ENCODE results near the gene SNTN.
A peak's percentile ranks its signal among the peaks of the same experiment; 100 is the strongest.

The SNTN gene

DNA sequence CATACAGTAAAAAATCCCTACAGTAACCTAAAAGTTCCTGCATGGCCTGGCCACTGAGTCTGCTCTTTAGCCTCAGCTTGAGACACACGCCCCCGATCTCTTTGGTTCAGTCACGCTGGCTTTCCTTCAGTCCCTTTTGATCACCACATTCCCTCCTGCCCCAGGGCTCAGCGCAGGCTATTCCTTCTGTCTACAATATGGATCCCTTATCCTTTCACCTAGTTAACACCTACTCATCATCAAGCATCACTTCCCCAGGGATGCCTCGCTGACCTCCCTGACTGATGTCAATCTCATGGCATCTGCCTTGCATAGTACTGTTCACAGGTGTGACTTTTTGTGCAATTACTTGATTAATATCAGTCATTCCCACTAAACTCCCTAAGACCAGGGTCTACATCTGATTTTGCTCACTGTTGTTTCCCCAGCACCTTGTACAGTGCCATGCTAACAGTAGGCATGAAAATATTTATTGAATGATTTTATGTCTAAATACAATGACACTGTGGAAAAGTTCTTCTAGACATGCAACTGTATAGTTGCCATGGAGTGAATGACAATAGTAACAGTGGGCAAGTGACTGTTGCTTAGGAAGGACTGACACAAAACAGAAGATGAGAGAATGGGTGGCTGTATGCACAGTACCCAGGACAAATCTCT, at the start of gene SNTN:
Gene SNTN, plus strand, starts transcription at position 610 of the 660 bp plus-strand sequence. Its CDS starts 13 bp downstream, at position 623.
- DNase-seq = no peak

DNA sequence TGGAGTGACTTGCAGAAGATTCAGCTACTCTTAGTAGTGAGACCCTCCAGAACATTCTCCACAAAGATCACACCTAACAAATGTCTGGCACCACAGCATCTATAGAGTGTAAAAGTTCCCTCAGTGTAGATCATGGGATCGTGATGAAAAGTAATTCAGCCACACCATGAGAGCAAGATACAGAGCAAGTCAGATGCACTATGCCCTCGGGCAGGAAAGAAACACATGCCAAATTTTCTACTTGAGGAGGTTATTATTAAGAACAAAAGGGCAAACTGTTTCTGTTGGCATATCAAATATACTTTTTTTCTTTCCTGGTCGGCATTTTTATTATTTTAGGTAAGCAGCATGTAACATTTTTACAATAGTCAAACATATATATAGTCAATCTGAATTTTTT, 44.8 kb upstream of the SNTN start:
- no peak for DNase-seq

DNA sequence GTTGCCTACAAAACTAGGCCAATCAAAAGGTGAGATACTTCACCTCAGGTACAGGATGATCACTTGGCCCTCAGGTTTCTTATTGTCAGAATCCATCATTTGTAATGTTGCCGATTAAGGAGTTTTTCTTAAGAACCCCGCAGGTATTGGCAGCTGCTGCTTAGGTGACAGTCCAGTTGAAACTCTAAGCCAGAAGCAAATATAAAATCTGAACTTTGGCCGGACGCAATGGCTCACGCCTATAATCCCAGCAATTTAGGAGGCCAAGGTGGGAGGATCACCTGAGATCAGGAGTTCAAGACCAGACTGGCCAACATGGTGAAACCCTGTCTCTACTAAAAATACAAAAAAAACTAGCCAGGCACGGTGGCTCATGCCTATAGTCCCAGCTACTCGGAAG, 43.1 kb upstream of the SNTN start:
- no peak for DNase-seq

DNA sequence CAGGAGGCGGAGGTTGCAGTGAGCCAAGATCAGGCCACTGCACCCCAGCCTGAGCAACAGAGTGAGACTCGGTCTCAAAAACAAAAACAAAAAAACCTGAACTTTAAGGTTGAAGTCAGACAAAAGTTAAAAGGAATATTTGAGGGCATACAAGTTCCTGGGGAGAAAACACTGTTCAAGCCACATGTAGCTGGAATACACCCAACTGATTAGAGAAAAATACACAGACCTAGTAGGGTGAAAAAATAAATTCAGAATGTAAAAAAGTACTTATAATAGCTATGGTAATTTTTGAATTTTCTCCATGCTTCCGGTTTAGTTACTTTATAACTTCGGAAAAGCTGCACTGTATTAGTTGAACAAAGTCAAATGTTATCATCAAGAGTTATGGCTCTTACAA, 42.6 kb upstream of the SNTN start:
- DNase-seq = no peak

DNA sequence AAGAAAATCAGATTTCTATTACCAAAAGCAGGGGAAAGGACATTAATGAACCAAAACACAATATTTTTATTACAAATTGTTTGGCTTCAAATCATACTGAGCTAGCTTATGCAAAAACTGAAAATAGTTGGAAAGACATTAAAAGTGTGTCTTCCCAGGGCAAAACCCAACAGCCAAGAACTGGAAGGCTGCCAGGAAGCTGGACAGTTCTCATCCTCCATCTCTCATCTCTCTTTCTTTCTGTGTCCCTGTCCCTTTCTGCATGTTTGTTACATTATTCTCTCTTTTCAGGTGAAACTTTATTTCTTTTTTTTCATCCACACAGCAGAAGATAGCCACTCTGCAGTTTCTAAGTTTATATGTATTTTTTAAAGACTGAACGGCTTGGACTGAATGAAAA, 41.1 kb upstream of the SNTN start:
- no peak for DNase-seq

DNA sequence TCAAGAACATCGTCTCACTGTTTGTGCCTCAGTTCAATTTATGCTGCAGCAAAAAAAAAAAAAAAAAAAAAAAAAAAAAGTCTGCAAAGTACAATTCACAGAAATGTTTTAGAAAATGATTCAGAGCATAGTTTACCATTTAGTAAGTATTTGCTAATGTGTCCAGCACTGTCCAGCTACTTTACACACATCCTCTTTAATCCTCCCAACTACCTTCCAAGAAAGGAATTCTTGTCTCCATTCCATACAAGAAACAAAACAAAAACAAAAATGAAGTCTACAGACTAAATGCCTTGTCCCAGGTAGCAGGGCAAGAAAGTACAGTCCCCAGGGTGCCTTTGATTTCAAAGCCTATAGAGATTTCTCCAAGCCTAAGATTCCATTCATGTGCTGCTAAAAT, 38.9 kb upstream of the SNTN start:
- DNase-seq = no peak

DNA sequence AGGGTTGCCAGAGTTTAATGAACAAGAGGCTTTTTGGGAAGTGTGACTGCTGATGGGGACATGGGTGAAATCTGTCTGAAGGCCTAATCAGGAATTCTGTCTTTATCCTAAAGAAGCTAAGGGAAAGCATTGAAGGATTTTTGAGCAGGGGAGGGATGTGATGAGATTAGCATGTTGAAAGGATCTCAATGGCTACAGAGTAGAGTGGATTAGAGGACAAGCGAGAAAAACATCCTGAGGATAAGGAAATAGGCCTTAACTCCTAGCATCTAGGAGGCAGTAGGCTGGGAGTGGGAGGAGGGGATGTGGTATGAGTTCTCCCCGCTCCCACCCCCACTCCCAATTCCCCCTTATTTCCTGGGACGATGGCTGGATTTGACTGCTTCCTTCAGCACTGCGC, 35.1 kb upstream of the SNTN start:
- no peak for DNase-seq

DNA sequence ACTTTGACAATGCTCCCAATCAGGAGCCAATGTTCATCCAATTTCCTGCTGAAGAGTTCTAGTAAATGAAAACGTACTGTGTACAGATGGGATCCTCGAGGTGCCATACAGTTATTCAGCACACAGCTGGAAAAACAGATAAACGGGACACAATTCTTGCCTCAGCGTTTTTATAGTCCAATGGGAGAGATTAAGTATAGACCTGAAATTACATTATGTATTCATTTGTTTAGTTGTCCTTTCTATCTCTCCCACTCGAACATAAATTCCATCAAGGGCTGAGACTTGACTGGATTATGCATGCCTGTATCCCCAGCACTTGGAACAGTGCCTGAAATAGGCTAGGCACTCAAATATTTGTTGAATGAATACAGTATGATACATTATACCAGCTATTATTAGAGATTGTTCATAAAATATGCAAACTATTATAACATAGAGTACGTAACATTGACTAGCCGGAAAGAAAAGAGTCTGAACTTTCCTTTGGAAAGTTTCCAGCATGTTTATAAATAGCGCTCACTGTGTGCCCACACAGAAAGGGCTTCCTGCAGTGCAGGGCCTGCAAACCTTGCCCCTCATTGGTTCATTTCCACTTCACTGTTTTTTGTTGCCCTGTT, 27.4 kb upstream of the SNTN start:
- DNase-seq = no peak

DNA sequence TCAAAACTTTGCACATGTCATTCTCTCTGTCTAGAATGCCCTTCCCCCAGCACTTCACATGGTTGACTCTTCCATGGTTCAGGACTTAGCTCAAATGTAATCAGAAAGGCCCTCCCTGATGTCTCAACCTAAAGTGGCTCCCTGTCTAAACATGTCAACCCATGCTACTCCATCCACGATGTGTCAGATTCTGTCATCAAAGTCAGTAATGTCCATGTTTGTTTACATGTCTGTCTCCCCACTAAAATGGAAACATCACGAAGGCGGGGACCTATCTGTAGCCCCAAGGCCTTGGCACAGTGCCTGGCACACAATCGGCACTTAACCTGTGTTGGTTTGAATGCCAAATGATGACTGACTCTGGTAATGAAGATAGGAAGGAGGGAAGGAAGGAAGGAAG, 20.8 kb upstream of the SNTN start:
- DNase-seq = no peak

DNA sequence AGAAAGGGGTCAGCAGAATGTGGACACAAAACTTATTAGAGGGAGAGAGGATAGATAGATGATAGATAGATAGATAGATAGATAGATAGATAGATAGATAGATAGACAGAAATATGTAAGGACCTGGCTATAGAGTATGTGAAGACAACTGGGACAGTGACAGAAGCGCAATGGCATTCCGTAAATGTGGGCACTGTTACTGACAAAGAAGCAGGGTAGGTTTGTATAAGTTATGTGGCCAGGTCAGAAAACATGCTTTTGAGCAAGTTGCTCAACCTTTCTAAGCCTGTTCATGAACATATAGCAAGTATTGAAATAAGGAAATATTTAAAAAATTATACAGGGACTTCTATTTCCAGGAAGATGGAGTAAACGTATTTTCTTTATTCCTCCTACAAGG, 17.3 kb upstream of the SNTN start:
- DNase-seq = no peak

DNA sequence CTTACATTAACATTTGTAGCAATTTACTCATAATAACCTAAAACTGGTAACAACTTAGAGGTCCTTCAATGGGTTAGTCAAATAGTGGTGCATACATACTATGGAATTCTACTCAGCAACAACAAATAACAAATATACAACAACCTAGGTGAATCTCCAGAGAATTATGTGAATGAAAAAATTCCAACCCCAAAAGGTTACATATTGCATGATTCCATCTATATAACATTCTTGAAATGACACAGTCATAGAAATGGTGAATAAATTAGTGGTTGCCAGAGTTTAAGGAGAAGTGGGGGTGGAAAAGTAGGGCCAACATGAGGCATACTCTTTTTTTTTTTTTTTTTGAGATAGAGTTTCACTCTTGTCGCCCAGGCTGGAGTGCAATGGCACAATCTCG, 12.7 kb upstream of the SNTN start:
- no peak for DNase-seq

DNA sequence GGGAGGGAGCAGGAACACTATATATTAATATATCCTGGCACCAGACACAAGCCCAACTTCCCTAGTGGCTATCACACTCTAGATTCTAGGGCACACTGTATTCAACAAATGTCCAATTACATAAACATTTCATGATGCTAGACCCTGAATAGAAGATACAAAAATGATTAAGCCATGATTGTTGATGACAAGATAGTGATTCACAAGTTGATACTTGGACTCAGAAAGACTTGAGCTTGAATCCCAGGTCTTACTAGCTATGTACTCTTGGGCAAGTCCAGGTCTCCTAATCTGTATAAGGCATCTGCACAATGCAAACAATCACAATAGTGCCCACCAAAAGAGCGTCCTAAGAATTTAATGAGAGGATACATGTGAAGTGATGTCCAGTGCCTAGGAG, 10.0 kb upstream of the SNTN start:
- no peak for DNase-seq

DNA sequence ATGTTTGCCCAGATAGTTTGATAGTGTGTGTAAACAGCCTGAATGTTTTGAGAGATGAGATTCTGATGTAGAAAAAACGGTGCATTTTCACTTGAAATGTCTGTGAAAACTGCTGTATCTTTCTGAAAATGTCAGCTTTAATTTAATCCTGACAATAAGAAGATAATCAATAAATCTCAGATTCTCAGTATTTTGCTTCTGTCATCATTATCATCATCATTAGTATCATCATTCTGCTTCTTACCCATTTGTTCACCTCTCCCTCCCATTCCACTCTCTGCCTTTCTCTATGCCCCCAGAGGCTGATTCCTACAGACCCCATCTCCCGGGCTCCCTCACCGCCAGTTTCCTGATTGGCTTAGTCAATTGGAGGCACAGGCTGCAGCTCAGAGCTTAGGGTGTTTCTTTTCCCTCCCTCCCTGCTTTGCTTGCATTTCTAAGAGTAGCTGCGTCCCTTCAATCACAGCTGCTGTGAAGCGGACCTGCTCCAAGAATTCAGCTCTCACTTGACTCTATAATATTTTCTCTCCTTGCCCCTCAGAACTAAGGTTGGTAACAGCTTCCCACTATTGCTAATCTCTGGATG, 8.2 kb upstream of the SNTN start:
- DNase-seq = no peak

DNA sequence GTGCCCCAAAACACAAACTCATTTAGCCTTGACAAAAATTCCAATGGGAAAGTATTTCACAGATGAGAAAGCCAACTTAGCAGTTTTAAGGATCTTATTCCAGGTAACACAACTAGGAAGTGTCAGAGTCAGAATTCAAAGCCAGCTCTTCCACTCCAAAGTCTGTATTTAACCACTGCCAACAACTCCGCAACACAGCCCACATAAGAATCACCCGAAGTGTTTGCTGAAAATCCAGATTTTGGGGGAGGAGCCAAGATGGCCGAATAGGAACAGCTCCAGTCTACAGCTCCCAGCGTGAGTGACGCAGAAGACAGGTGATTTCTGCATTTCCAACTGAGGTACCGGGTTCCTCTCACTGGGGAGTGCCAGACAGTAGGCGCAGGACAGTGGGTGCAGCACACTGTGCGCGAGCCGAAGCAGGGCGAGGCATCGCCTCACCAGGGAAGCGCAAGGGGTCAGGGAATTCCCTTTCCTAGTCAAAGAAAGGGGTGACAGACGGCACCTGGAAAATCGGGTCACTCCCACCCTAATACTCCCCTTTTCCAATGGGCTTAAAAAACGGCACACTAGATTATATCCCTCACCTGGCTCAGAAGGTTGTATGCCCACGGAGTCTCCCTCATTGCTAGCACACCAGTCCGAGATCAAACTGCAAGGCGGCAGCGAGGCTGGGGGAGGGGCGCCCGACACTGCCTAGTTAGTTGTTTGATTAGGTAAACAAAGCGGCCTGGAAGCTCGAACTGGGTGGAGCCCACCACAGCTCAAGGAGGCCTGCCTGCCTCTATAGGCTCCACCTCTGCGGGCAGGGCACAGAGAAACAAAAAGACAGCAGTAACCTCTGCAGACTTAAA, 7.3 kb upstream of the SNTN start:
- peak; percentile 70 for DNase-seq

DNA sequence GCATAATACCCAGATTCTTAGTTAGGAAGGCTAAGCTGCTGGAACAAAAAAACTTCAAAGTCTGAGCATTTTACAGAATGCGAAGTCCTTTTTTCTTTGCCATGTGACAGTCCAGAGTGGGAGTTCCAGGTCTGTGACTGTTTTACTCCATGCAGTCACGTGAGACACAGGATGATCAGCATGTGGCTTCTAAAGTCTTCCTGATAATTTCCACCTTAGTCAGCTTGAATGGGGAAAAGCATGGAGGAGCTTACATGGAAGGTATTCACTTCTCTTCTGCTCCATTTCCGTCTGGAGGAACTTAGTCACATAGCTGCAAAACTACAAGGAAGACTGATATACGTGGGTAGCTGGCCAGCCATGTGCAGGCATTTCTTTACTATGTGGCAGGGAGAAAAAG, 1.7 kb downstream of the SNTN start:
- DNase-seq = no peak

DNA sequence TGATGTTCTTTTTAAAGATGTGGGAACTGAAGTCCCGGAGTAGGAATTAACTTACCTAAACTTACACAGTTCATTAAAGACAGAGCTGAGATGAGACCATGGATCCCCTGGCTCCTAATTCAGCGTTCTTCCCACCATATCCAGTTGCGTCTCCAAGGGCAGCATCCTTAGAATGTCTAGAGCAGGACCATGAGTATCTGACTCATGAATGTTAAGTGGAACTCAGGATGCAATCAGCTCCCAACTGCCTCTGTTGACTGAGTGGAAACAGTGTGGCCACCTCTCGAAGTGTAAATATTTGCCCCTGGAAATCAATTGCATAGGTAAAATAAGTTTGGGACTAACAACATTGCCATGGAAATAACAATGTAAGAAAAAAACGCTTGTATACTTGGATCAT, 2.5 kb downstream of the SNTN start:
- no peak for DNase-seq

DNA sequence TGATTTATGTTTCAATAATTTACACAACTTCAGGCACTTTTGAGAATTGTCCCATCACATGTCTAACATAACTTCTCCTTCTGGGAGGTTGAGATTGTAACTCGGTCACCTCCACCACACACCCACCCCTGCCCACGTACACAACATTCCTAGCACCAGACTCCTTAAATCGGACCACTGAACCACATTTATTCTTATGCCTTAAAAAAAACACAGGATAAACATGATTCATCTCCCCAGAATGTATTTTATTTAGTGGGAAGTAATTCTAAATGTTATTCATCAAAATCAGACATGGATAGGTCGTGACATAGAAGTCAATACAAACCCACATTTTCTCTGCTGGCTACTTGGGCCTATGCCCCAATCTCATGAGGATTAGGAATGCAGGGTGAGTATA, 3.0 kb downstream of the SNTN start:
- DNase-seq = no peak

DNA sequence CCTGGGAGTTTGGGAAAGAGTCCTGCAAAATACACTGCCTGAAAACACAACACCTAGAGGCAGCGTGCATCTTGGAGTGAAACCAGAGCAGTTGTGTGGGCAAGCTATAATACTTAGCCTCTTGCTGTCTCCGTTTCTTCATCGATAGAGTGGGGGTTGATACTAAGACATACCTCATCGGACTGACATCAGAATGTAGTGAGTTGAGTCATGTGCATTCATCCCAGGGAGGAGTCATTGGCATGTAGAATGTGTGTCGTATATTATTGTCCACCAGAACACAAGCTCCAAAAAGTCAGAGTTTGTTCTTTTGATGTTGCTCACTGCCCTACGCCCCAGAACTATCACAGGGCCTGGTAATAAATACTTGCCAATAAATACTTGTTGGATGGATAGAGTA, 4.3 kb downstream of the SNTN start:
- no peak for DNase-seq

DNA sequence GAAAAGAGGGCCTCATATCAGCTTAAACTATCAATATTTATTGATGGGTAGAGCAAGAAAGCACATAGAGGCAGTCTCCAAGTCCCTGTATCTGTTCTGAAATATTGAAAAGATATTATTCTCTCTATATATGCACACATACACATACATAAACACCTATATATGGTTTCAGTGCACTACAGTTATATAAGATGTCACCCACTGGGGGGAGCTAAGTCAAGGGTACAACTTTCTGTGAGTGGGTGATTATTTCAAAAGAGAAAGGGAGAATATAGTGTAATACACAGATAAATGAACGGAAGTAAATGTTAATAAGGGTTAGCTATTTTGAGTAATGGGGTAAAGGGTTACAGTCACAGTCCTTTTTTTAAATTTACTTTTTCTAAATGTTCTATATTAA, 8.8 kb downstream of the SNTN start:
- no peak for DNase-seq

DNA sequence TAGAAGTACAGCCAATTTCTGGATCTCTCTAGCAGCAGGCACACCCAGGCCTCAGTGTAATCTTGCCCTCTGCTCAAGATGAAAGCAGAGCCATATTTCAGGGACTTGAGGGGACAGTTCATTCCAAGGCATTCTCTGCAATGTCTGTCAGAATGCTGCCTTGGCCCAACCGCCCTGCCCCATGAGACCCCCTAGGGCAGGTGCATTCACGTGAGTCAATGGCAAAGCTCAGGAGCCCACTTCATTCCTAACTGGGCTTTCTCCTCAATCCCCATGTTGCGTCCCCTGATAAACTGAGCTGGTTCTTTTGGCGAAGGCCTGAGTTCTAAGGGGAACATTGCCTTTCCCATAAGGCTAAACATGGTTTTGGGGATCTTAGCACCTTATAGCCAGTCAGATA, 9.5 kb downstream of the SNTN start:
- no peak for DNase-seq

DNA sequence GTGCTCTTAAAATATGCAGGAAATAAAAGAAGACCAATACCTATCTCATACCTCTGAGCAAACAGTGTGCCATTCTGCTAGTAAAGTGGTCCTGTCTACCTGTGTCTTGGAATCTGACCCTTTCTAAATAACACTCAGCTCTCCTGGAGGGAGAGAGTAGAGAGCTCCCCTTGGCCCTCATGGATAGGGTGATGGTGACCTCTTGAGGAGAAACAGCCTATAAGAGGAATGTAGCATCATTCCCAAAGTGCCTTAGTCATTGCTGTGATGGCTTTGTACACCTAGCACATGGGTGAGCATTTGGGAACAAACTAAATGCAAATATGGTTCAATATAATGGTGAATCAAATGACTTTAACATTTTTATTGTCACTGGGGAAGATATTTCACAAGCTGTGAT, 10.0 kb downstream of the SNTN start:
- DNase-seq = peak; percentile 54

DNA sequence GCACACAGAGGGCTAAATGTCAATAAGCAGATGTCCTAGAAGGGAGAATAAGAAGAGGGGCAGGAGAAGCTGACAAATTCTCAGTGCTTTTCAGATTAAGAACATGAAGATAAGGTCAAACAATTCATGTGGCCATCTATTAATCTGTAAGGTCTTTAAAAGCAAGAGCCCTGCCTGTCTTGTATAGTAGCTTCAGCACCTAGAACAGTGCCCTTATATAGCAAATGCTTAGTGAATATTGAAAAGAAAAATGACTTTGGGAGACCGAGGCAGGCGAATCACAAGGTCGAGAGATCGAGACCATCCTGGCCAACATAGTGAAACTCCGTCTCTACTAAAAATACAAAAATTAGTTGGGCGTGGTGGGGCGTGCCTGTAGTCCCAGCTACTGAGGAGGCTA, 18.1 kb downstream of the SNTN start:
- DNase-seq = no peak

DNA sequence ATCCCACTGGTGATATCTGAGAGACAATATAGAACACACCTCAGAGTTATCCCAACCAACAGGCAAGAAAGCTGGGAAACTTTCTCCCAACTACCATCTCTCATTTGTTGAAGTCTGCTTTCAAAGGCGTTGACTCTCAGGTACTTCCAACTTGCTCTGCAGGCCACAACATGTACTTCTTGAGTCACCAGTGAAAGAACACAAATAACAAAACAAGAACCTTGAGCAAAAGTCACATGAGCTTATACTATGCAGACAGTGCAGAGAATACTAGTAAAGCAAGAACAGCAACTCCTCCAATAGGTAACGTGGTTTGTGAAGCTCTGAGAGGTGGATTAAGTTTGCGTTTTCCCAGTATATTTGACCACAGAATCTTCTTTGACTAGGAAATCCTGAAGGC, 20.6 kb downstream of the SNTN start:
- no peak for DNase-seq

DNA sequence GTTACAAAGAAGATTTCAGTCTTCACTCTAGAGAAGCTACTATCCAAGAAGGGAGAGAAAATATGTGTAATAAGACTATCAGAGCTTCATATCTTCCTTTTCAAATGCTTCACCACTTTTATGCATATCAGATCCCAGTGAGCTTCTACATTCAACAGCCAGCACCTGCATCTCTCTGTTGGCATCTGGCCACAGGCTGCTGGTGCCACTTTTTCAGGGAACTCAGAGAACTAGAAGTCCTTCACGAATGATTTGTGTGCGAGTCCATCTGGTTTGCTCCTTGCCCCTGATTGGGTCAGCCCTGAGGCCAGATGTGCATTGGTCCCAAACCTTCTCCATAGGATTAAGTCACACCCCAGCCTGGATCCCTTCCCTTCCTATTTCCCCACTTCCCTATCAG, 22.1 kb downstream of the SNTN start:
- DNase-seq = no peak
